GM12891 (cell line): ENCODE results near the gene ASMTL.
"Not testable (repeated sequence)": the region's sequence is repeated elsewhere in the genome, so short reads cannot be mapped to it uniquely, and the experiment has no call there.

Source experiments
- DNase-seq: peaks from one replicate; pipeline ENCODE4 v3.0.0; 2011; ENCODE audit warnings: low spot score; ENCODE audit not compliant: insufficient read length
- FAIRE-seq: peaks from 2 replicates; lab custom pipeline; 2011; peaks lifted over from hg19 to GRCh38; lab: Jason Lieb, UNC
- PAX5 ChIP-seq: IDR thresholded peaks from 2 replicates; pipeline ENCODE4 v1.6.1; 2011; ENCODE audit warnings: low read length, moderate library complexity, mild to moderate bottlenecking; ENCODE audit not compliant: insufficient read depth, severe bottlenecking
- POLR2A ChIP-seq: IDR thresholded peaks from 2 replicates; pipeline ENCODE4 v1.6.1; 2011; ENCODE audit warnings: low read depth, low read length, control low read depth
- POLR2AphosphoS5 ChIP-seq: IDR thresholded peaks from 2 replicates; pipeline ENCODE4 v1.6.1; 2011; ENCODE audit warnings: low read depth, low read length, control low read depth
- POU2F2 ChIP-seq: IDR thresholded peaks from 2 replicates; pipeline ENCODE4 v1.6.1; 2011; ENCODE audit warnings: low read depth, mild to moderate bottlenecking, control low read depth, low read length, moderate library complexity
- SPI1 ChIP-seq: IDR thresholded peaks from 2 replicates; pipeline ENCODE4 v1.6.1; 2011; ENCODE audit warnings: low read depth, low read length, control low read depth
- TAF1 ChIP-seq: IDR thresholded peaks from 2 replicates; pipeline ENCODE4 v1.6.1; 2011; ENCODE audit warnings: low read depth, low read length, control low read depth

The ASMTL gene

DNA sequence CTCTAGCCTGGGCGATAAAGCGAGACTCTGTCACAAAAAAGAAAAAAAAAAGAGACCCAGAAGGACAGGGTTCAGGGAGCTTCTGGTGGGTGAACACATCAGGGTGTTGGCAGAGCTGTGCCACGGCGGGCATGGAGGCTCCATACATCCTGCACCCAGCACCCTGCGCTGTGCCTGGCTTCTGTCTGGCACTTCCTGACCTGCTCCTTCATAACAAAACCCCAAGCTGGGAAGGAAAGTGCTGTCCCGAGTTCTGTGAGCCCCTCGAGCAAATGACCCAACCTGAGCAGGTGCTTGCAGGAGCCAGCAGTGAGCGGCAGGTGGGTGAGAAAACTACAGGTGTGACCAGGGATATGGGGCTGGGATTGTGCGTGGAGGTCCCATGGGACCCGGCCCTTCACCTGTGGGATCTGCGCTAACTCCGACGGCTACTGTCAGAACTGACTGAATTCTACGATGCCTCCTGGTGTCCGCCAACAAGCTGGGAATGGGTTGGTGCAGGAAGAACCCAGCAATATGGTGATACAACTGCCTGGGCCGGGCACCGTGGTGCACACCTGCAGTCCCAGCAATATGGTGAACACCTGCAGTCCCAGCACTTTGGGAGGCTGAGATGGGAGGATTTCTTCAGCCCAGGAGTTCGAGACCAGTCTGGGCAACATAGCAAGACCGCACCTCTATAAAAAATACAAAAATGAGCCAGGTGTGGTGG lies 18.9 kb downstream of the ASMTL start:
- DNase-seq = no peak
- FAIRE-seq = no peak
- TF ChIP-seq SPI1 (no peak), POU2F2 (no peak), TAF1 (no peak), POLR2A (no peak), POLR2AphosphoS5 (no peak), PAX5 (no peak)

DNA sequence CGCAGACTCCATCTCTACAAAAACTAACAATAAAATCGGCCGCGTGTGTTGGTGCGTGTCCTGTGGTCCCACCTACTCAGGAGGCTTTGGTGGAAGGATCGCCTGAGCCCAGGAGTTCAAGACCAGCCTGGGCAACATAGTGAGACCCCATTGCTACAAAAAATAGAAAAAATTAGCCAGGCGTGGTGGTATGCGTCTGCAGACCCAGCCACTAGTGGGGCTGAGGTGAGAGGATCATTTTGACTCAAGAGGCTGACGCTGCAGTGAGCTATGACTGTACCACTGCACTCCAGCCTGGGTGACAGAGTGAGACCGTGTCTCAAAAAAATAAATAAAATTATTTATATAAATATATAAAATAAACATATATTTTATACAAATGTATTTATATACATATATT lies 22.3 kb downstream of the ASMTL start:
- no peak for DNase-seq
- FAIRE-seq = no peak
- no peak for TF ChIP-seq PAX5
- no peak for TF ChIP-seq POLR2AphosphoS5
- TF ChIP-seq TAF1 = no peak
- no peak for TF ChIP-seq POU2F2
- TF ChIP-seq POLR2A = no peak
- TF ChIP-seq SPI1 = no peak

DNA sequence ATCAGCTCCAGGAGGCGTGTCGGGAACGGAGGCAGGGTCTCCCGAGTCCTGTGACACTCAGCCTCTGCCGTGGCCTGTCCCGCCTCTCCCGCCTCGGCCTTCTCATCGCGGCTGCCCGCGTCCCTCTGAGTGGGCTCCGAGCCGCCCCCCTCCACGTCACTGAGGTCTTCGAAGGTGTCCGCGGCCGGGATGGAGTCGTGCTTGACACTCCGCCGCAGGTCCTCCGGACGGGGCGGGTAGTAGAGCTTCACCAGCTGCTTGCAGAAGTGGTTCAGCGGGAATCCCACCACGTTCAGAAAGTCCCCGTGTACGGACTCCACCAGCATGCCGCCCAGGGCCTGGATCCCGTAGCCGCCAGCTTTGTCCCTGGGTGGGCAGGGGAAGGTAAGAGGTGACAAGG lies 25.0 kb downstream of the ASMTL start:
- TF ChIP-seq SPI1 = no peak
- TF ChIP-seq PAX5 = no peak
- no peak for TF ChIP-seq POLR2AphosphoS5
- no peak for TF ChIP-seq POLR2A
- no peak for TF ChIP-seq TAF1
- no peak for TF ChIP-seq POU2F2

DNA sequence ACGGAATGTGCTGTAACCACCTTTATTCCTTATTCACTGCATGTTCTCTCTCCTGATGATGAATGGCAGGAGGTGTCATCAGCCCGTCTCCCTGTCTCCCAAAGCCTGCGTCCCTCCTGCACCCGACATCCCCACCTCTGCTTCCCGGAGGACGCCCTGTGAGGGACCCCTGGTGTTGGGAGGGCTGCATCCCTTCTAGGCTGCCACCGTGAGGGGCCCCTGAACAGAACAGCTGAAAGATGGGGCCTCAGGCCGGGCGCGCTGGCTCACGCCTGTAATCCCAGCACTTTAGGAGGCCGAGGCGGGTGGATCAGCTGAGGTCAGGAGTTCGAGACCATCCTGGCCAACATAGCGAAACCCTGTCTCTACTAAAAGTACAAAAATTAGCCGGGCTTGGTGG lies 26.4 kb downstream of the ASMTL start:
- not testable (repeated sequence) for DNase-seq, FAIRE-seq

More for the DNA sequence above, 25.0 kb downstream of the ASMTL start:
- DNase-seq (no peak), FAIRE-seq (no peak)

DNA sequence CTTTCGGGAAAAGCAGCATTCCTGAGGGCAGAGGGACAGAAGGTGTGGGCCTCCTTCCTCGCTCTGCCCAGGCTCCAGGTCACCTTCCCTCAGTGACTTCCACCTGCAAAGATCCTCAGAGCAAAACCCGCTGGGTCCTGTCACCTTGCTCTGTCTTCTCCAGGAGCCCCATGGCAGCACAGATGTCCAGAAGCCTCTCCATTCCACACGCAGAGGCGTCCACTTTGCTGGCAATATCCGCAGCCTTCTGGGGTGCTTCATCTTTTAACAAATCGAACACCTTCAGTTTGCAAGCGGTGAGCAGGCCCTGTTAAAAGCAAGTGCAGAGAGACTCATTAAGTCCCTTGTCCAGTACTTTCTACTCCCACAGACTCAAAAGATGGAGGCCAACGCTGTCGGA lies 27.3 kb downstream of the ASMTL start:
- DNase-seq (no peak), FAIRE-seq (no peak)
- no peak for TF ChIP-seq POLR2AphosphoS5
- no peak for TF ChIP-seq TAF1
- no peak for TF ChIP-seq SPI1
- no peak for TF ChIP-seq PAX5
- no peak for TF ChIP-seq POLR2A
- no peak for TF ChIP-seq POU2F2

DNA sequence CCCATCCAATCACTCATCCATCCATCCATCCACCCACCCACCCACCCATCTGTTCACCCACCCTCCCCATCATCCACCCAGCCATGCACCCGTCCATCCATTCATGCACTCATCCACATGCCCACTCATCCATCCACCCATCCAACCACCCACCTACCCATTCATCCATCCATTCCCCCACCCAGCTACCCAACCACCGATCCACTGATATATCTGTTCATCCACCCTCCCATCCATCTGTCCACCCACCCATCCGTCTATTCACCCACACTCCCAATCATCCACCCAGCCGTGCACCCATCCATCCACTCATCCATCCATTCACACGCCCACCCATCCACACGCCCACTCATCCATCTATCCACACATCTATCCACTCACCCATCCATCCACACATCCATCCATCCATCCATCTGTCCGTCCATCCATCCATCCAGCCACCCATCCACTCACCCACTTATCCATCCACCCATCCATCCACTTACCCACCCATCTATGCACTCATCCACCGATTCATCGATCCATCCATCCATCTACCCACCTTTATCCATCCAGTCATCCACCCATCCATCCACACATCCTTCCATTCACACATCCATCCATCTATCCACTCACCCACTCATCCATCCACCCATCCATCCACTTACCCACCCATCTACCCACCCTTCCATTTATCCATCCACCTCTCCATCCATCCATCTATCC lies 28.4 kb downstream of the ASMTL start:
- FAIRE-seq (peak; percentile 31), DNase-seq (no peak)
- TF ChIP-seq PAX5 = no peak
- TF ChIP-seq POLR2A = peak; percentile 53

DNA sequence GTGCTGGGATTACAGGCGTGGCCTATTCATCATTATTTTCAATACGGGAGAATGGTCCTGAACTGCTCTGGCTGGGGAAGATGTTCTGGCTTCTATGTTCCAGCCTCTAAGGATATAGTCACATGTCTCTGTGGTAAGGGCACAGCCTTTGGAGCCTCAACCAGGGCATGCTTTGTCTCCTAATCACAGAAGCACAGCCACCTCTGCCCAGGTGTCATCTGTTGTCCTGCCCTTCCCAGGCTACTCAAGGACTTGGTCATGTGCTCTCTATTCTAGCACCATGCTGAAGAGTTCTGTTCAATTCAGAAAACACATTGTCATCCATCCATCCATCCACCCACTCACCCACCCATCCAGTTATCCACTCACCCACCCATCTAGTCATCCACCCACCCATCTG lies 29.5 kb downstream of the ASMTL start:
- FAIRE-seq = no peak
- no peak for DNase-seq
- no peak; the same call in 1 of the 2 replicates for TF ChIP-seq POLR2AphosphoS5
- no peak; the same call in 1 of the 2 replicates for TF ChIP-seq POLR2A
- TF ChIP-seq TAF1 = no peak
- no peak for TF ChIP-seq POU2F2
- no peak for TF ChIP-seq SPI1
- TF ChIP-seq PAX5 = no peak

DNA sequence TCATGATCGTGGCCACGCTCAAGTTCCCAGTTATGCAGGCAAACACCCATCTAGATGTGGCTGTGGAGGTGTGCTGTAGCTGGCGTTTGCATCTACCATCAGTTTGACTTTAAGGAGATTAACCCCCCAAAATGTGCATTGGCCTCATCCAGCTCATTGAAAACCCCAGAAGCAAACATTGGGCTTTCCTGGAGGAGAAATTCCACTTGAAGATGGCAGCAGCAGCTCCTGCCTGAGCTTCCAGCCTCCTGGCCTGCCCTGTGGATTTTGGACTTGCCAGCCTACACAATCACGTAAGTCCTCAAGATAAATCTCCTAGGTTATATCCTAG lies 30.6 kb downstream of the ASMTL start:
- FAIRE-seq (no peak), DNase-seq (no peak)
- TF ChIP-seq TAF1 (no peak), POLR2A (no peak), POU2F2 (no peak), PAX5 (no peak), SPI1 (no peak), POLR2AphosphoS5 (no peak)

DNA sequence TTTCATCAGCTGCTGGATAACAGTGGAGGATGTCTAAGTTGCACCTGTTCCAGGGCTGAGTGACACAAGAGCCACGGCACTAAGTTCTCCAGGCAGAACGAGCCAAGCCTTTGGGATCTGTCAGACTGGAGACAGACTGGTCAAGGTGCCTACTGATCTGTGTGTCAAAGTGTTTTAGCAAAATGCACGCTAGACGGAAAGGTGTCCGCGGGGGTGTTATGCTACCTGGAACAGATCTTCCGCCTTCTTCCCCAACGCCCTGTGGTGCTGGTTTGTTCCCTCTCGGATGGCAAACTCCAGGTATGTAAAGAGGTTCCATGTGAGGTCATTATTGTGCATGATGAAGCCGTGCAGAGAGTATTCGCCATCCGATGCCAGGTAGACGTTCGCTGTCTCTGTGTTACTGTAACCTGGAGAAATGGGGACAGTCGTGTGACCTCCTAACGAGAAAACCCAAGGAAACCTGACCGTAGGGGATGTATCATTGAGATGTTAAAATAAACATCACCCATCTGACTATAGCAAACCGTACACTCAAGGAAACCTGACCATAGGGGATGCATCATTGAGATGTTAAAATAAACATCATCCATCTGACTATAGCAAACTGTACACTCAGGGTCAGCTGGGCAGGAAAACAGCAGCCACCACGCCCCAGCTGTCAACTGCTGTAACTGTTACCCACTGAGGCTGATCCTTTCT lies 31.1 kb downstream of the ASMTL start:
- no peak for DNase-seq
- TF ChIP-seq POLR2AphosphoS5 (peak; percentile 23; the same call in 1 of the 2 replicates), TAF1 (no peak)
- FAIRE-seq = peak; percentile 67

DNA sequence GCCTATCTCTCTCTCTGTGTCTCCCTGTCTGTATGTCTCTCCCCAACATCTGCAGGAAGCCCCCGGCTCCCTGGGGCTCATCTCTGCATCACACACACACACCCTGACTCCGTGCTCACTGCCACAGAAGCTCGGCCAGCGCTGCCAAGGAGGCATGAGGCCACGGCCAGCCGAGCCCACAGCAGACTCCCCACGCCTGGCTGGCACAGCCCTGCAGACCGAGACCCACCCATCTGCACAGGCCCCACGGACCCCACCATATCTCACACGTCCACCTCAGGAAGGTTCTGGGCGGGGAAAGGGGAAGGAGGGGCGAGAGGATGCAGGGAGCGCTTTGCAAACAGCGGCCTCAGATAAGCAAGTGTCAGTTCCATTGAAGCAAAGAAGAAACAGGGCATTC lies 32.3 kb downstream of the ASMTL start:
- no peak for TF ChIP-seq PAX5
- no peak for TF ChIP-seq POLR2AphosphoS5
- TF ChIP-seq SPI1 = no peak
- no peak for TF ChIP-seq POU2F2
- TF ChIP-seq POLR2A = no peak
- TF ChIP-seq TAF1 = no peak
- DNase-seq (no peak), FAIRE-seq (no peak)

DNA sequence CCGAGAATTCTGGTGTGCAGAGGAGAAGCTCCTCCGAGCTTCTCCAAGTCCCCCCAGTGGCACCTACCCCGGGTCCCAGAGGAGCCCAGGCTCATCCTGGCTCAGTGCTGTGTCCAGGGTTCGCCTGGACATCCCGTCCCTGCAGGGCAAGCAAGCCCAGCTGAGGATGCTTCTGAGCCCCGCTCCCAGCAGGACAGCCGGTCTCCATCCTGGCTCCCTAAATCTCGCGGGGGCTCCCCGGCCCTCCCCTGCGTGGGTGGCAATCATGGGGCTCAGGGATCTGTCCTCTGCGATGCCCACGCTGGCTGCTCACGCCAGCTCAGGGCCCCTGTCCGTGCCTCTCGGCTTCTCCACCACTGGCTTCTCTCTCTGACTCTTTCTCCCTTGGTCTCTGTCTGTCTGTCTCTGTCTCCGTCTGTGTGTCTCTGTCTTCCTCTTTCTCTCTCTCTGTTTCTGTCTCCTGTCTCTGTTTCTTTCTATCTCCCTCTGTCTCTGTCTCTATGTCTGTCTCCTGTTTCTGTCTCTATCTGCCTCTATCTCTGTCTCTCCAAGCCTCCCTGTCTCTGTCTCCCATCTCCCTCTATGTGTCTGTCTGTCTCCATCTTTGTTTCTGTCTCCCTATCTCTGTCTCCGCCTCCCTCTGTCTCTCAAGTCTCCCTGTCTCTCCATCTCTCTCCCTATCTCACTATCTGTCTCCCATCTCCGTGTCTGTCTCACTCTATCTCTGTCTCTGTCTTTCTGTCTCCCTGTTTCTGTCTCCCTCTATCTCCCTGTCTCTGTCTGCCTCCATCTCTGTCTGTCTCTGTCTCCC lies 33.0 kb downstream of the ASMTL start:
- no peak; the same call in 1 of the 2 replicates for TF ChIP-seq POLR2A
- TF ChIP-seq PAX5 = no peak
- no peak for TF ChIP-seq POU2F2
- TF ChIP-seq POLR2AphosphoS5 = no peak; the same call in 1 of the 2 replicates
- FAIRE-seq (no peak), DNase-seq (no peak)
